GM21447 (cell line): ENCODE measurements around the gene GMPPB.

Experiments used
- ATAC-seq: cut with Tn5 transposase; IDR thresholded peaks from one replicate; pipeline ENCODE4 v1.9.1; 2021; ENCODE audit not compliant: unreplicated experiment

GMPPB gene

GRCh38 chr3:49729966-49730609 is 6.3 kb upstream of the GMPPB start:
- ATAC-seq: no peak

GRCh38 chr3:49727924-49728361 is 4.2 kb upstream of the GMPPB start:
- no peak for ATAC-seq

- no peak for ATAC-seq
These were observed 3.6 kb upstream of the GMPPB start for GRCh38 chr3:49727154-49727923.

GRCh38 chr3:49725906-49726681 is 2.3 kb upstream of the GMPPB start:
- ATAC-seq: no peak

GRCh38 chr3:49724586-49724985 is 835 bp upstream of the GMPPB start:
- ATAC-seq: no peak

GRCh38 chr3:49723296-49723627 is 489 bp downstream of the GMPPB start:
- no peak for ATAC-seq

- ATAC-seq: no peak
These were observed 855 bp downstream of the GMPPB start for GRCh38 chr3:49722896-49723295.

GRCh38 chr3:49721896-49722781 is 1.6 kb downstream of the GMPPB start:
- ATAC-seq: no peak

- no peak for ATAC-seq
These were observed 2.2 kb downstream of the GMPPB start for GRCh38 chr3:49721596-49721895.

GRCh38 chr3:49720855-49721595 is 2.7 kb downstream of the GMPPB start:
- no peak for ATAC-seq

GRCh38 chr3:49719214-49719884 is 4.4 kb downstream of the GMPPB start, which contains the start of gene AMIGO3:
Gene AMIGO3 (minus strand): TSS chr3:49719684. CDS start chr3:49719465, 219 bp downstream.
- ATAC-seq: peak; percentile 53

GRCh38 chr3:49718858-49719213 is 4.9 kb downstream of the GMPPB start:
- no peak for ATAC-seq

- ATAC-seq: no peak
These were observed 5.5 kb downstream of the GMPPB start for GRCh38 chr3:49717959-49718857.

GRCh38 chr3:49717211-49717958 is 6.4 kb downstream of the GMPPB start:
- no peak for ATAC-seq

- no peak for ATAC-seq
These were observed 7.0 kb downstream of the GMPPB start for GRCh38 chr3:49716691-49717210.

- ATAC-seq: no peak
These were observed 7.6 kb downstream of the GMPPB start for GRCh38 chr3:49716169-49716568.

- ATAC-seq: no peak
These were observed 8.1 kb downstream of the GMPPB start for GRCh38 chr3:49715611-49716121.
